Cardiac atrium fibroblast (primary cell): Measurements from ENCODE around the gene PGRMC2. TPM values are rescaled to one million over a fixed set of nuclear protein-coding genes. Genes with fewer than 3 reads are reported as not detected.

Experiments used
- total RNA-seq: library from RNA; depleted of rRNA; stranded (reverse); fragments of >200 nt; gene quantifications from 2 replicates; pipeline ENCODE4 v1.2.3, GENCODE V29; 2015

PGRMC2 gene
- 33.4 and 53.9 TPM in 2 replicates for total RNA-seq

GRCh38 chr4:128287141-128287870 lies at the start of gene PGRMC2:
PGRMC2 (minus strand) TSS chr4:128287813; CDS start chr4:128287790, 23 bp downstream.

Other genes starting within 250 kb of the PGRMC2 start
- gene LARP1B, start 226.5 kb downstream of the PGRMC2 start, total RNA-seq: 11.7 and 15.1 TPM in 2 replicates